WTC11 (cell line): ENCODE measurements around the gene STRN3.

ENCODE experiments used
- AFF4 ChIP-seq: sonication (generic); formaldehyde crosslinking; IDR thresholded peaks from 2 replicates; pipeline ENCODE4 v1.8.1; 2023; ENCODE audit warnings: mild to moderate bottlenecking, missing genetic modification reagents, borderline replicate concordance
- CREB1 ChIP-seq: sonication (generic); formaldehyde crosslinking; IDR thresholded peaks from 2 replicates; pipeline ENCODE4 v1.8.0; 2023; ENCODE audit warnings: mild to moderate bottlenecking, missing genetic modification reagents
- CTCF ChIP-seq: fragments of 200-600 bp; IDR thresholded peaks from 2 replicates; pipeline ENCODE4 v1.8.0; 2022; ENCODE audit warnings: antibody characterized with exemption
- E2F1 ChIP-seq: sonication (generic); formaldehyde crosslinking; IDR thresholded peaks from 2 replicates; pipeline ENCODE4 v1.8.0; 2022; ENCODE audit warnings: mild to moderate bottlenecking, missing genetic modification reagents
- FOXP1 ChIP-seq: sonication (generic); formaldehyde crosslinking; IDR thresholded peaks from 2 replicates; pipeline ENCODE4 v1.8.0; 2022; ENCODE audit warnings: missing genetic modification reagents, mild to moderate bottlenecking, moderate library complexity, borderline replicate concordance
- JAZF1 ChIP-seq: fragments of 250-450 bp; sonication (Bioruptor Pico); IDR thresholded peaks from 2 replicates; pipeline ENCODE4 v1.9.0; 2021; ENCODE audit warnings: moderate library complexity, mild to moderate bottlenecking, inconsistent platforms
- MAX ChIP-seq: sonication (generic); formaldehyde crosslinking; IDR thresholded peaks from 2 replicates; pipeline ENCODE4 v1.8.0; 2022; ENCODE audit warnings: mild to moderate bottlenecking, missing genetic modification reagents
- MXD4 ChIP-seq: fragments of 250-450 bp; sonication (Bioruptor Pico); IDR thresholded peaks from 2 replicates; pipeline ENCODE4 v1.8.0; 2021; ENCODE audit warnings: mild to moderate bottlenecking, moderate library complexity, borderline replicate concordance
- TEAD1 ChIP-seq: sonication (generic); formaldehyde crosslinking; IDR thresholded peaks from 2 replicates; pipeline ENCODE4 v1.8.0; 2022; ENCODE audit warnings: mild to moderate bottlenecking, missing genetic modification reagents
- TEAD4 ChIP-seq: sonication (generic); formaldehyde crosslinking; IDR thresholded peaks from 2 replicates; pipeline ENCODE4 v1.8.0; 2022; ENCODE audit warnings: mild to moderate bottlenecking, missing genetic modification reagents
- ZNF138 ChIP-seq: sonication (generic); formaldehyde crosslinking; conservative IDR thresholded peaks from 2 replicates; pipeline ENCODE4 v1.8.1; 2022; ENCODE audit warnings: mild to moderate bottlenecking, moderate library complexity, missing genetic modification reagents
- ZNF317 ChIP-seq: sonication (generic); formaldehyde crosslinking; IDR thresholded peaks from 2 replicates; pipeline ENCODE4 v1.8.1; 2023; ENCODE audit warnings: low read depth, mild to moderate bottlenecking, moderate library complexity, missing genetic modification reagents, borderline replicate concordance

GRCh38 chr14:31001339-31001658, 24.9 kb downstream of the STRN3 start:
- TF ChIP-seq MAX (CRISPR knock-in tag): no peak
- TF ChIP-seq TEAD4: no peak
- no peak for TF ChIP-seq ZNF317 (CRISPR knock-in tag)
- TF ChIP-seq FOXP1 (CRISPR knock-in tag): no peak
- TF ChIP-seq TEAD1 (CRISPR knock-in tag): no peak
- TF ChIP-seq CTCF: no peak
- TF ChIP-seq ZNF138: no peak
- TF ChIP-seq JAZF1 (CRISPR knock-in tag): no peak
- TF ChIP-seq E2F1 (CRISPR knock-in tag): no peak
- no peak for TF ChIP-seq CREB1 (CRISPR knock-in tag)
- TF ChIP-seq MXD4 (CRISPR knock-in tag): no peak
- TF ChIP-seq AFF4: no peak
